Mammary epithelial cell (primary cell): ENCODE results near the gene TMEM170B.

Source experiments
- CTCF ChIP-seq, 2 donors: IDR thresholded peaks in 1 of 2; conservative IDR thresholded peaks in 1 of 2; 2 replicates each; pipeline ENCODE4 v1.5.1; 2011 to 2012; ENCODE audit warnings: inconsistent platforms in 2 of 2, low read length in 2 of 2, mild to moderate bottlenecking in 2 of 2, control low read depth in 1 of 2, low read depth in 1 of 2; ENCODE audit not compliant: insufficient read depth in 1 of 2; ENCODE audit errors: extremely low read depth in 1 of 2
- EZH2 ChIP-seq: IDR thresholded peaks from 2 replicates; pipeline ENCODE4 v1.6.1; 2012; ENCODE audit warnings: low read length, inconsistent platforms, borderline replicate concordance

DNA sequence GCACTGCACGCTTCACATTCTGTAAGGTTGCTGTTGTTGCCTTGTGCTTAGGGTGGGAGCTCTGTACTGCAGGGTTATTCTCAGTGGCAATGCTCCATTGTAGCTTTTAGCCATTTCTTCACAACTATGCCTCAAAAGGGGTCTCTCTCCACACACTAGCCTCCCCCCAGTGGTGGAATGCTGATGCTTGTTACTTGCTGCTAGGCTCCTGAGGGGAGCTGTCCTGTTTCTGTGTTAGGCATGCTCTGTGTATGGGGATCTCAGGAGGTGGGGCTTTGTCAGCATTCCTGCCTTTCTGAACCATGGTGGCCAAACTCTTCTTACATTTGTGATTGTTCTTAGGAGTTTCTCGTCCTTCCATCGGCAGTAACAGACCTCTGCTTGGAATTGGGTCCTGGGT is 18.8 kb downstream of the TMEM170B start:
- no peak for TF ChIP-seq CTCF (conservative IDR thresholded peaks at IDR 0.05 in 1 of 2, IDR thresholded peaks at IDR 0.05 in 1 of 2; ENCODE audit: extremely low read depth in 1 of 2, insufficient read depth in 1 of 2, low read depth in 1 of 2, low read length in 2 of 2)
- no peak for TF ChIP-seq EZH2
